B cell (primary cell): Measurements from ENCODE around the gene PYY. TPM values are rescaled to one million over a fixed set of nuclear protein-coding genes. Genes with fewer than 3 reads are reported as not detected.

Source experiments
- ATAC-seq: fragments of 200-7000 bp; cut with Tn5 transposase; one replicate; pipeline ENCODE4 v1.10.0; 2021; ENCODE audit warnings: low read depth, mild to moderate bottlenecking, moderate number of reproducible peaks, moderate library complexity
- CTCF ChIA-PET: fragments of 350-600 bp; sonication (Branson Sonifier 250); formaldehyde crosslinking; loops from one replicate; lab custom pipeline; 2021; ENCODE audit warnings: antibody characterized with exemption, inconsistent platforms; lab: Charles Lee
- POLR2A ChIA-PET: fragments of 350-600 bp; sonication (Branson Sonifier 250); formaldehyde crosslinking; loops from one replicate; lab custom pipeline; 2021; ENCODE audit warnings: antibody characterized with exemption; lab: Charles Lee
- DNase-seq: peaks from one replicate; pipeline ENCODE4 v3.0.0; 2013
- H2AFZ ChIP-seq: 2 replicates; pipeline ENCODE4 v1.6.1; 2012; ENCODE audit warnings: mild to moderate bottlenecking, low read depth, low read length; ENCODE audit not compliant: insufficient read depth, poor library complexity, severe bottlenecking
- H3K27ac ChIP-seq, 2 donors: 1 replicate in 1 of 2; 2 replicates in 1 of 2; pipeline ENCODE4 v1.5.1; 2012 to 2013; ENCODE audit warnings: low read length in 2 of 2, mild to moderate bottlenecking in 2 of 2, moderate library complexity in 1 of 2
- H3K27me3 ChIP-seq, 4 experiments: fragments of 200-600 bp in 1 of 4; sonication (generic) in 1 of 4; replicated peaks in 1 of 4; 1 replicate in 2 of 4; 2 replicates in 2 of 4; pipeline versions ENCODE4 v1.6.1 to v1.7.0; 2013 to 2016; ENCODE audit warnings: low read length in 3 of 4, mild to moderate bottlenecking in 2 of 4, mixed read lengths in 1 of 4, moderate library complexity in 1 of 4; ENCODE audit not compliant: insufficient read depth in 4 of 4, control insufficient read depth in 3 of 4; ENCODE audit errors: control extremely low read depth in 1 of 4
- H3K36me3 ChIP-seq, 2 experiments: replicated peaks in 1 of 2; 1 replicate in 1 of 2; 2 replicates in 1 of 2; pipeline versions ENCODE4 v1.6.1 to v1.7.1; 2013; ENCODE audit warnings: low read length in 1 of 2; ENCODE audit not compliant: insufficient read depth in 2 of 2, control insufficient read depth in 1 of 2; ENCODE audit errors: control extremely low read depth in 1 of 2, extremely low read depth in 1 of 2
- H3K4me1 ChIP-seq, 2 donors: fragments of 200-600 bp in 1 of 2; sonication (generic) in 1 of 2; 1 replicate in 1 of 2; 2 replicates in 1 of 2; pipeline versions ENCODE4 v1.5.1 to v1.6.1; 2013 to 2017; ENCODE audit warnings: low read length in 2 of 2; ENCODE audit not compliant: control insufficient read depth in 2 of 2, insufficient read depth in 2 of 2
- H3K4me2 ChIP-seq: replicated peaks from 2 replicates; pipeline ENCODE3; 2012; ENCODE audit warnings: mild to moderate bottlenecking, low read depth, low read length; ENCODE audit not compliant: poor library complexity, severe bottlenecking
- H3K4me3 ChIP-seq, 5 experiments: fragments of 200-600 bp in 1 of 5; sonication (generic) in 1 of 5; 1 replicate in 3 of 5; 2 replicates in 2 of 5; pipeline versions ENCODE4 v1.5.1 to v1.7.0; 2011 to 2016; ENCODE audit warnings: low read length in 4 of 5, mild to moderate bottlenecking in 4 of 5, low read depth in 2 of 5, control low read depth in 1 of 5, moderate library complexity in 1 of 5; ENCODE audit not compliant: insufficient read depth in 1 of 5; ENCODE audit errors: control extremely low read depth in 1 of 5, extremely low read depth in 1 of 5
- H3K79me2 ChIP-seq: fragments of 200-600 bp; sonication (generic); one replicate; pipeline ENCODE4 v1.6.0; 2016; ENCODE audit warnings: low read length; ENCODE audit not compliant: control insufficient read depth, insufficient read depth
- H3K9ac ChIP-seq: fragments of 200-600 bp; sonication (generic); 2 replicates; pipeline ENCODE4 v1.6.1; 2017; ENCODE audit warnings: mild to moderate bottlenecking, low read length, moderate library complexity
- H3K9me3 ChIP-seq, 3 donors: one replicate each; pipeline versions ENCODE4 v1.6.1 to v1.7.1; 2013; ENCODE audit warnings: low read length in 2 of 3; ENCODE audit not compliant: control insufficient read depth in 2 of 3, insufficient read depth in 1 of 3; ENCODE audit errors: control extremely low read depth in 1 of 3
- H4K20me1 ChIP-seq: 2 replicates; pipeline ENCODE4 v1.6.0; 2012; ENCODE audit warnings: mild to moderate bottlenecking, low read length; ENCODE audit not compliant: insufficient read depth, control insufficient read depth, poor library complexity, severe bottlenecking
- H3K27ac Mint-ChIP-seq: one replicate; pipeline ENCODE4 v1.8.0; 2021; ENCODE audit warnings: mixed read lengths
- H3K27me3 Mint-ChIP-seq: one replicate; pipeline ENCODE4 v1.8.0; 2021; ENCODE audit warnings: mixed read lengths
- H3K4me1 Mint-ChIP-seq: one replicate; pipeline ENCODE4 v1.8.0; 2021; ENCODE audit warnings: mixed read lengths
- H3K4me3 Mint-ChIP-seq: one replicate; pipeline ENCODE4 v1.8.0; 2021; ENCODE audit warnings: mixed read lengths
- H3K9me3 Mint-ChIP-seq: one replicate; pipeline ENCODE4 v1.8.0; 2022; ENCODE audit warnings: mixed read lengths; ENCODE audit not compliant: insufficient read depth
- EZH2 ChIP-seq: IDR thresholded peaks from 2 replicates; pipeline ENCODE4 v1.6.1; 2012; ENCODE audit warnings: borderline replicate concordance, low read depth, mild to moderate bottlenecking, moderate library complexity, low read length; ENCODE audit not compliant: insufficient read depth, poor library complexity, severe bottlenecking
- WGBS: methylation state at CpG from one replicate; pipeline ENCODE4 v1.1.5; 2013; ENCODE audit warnings: missing lambda C conversion rate; ENCODE audit not compliant: insufficient coverage; 5-methylcytosine and 5-hydroxymethylcytosine counted together
- intact Hi-C: fragments of 100-400 bp; cut with micrococcal nuclease; formaldehyde crosslinking; loops from one replicate; pipeline ENCODE4 v1.10.0; 2022
- polyA plus RNA-seq: library from polyadenylated mRNA; depleted of rRNA; stranded (reverse); fragments of >200 nt; gene quantifications from 2 replicates; pipeline ENCODE4 v1.2.3, GENCODE V29; 2012
- total RNA-seq, 2 donors: library from RNA; stranded (reverse); fragments of 120-200 nt in 1 of 2; gene quantifications; 1 replicate in 1 of 2; 2 replicates in 1 of 2; pipeline versions ENCODE4 v1.2.3 to v1.2.4, GENCODE V29; 2013 to 2022
- TF ChIP-seq, protein P1 (sequence below): fragments of 200-600 bp; IDR thresholded peaks from one replicate; pipeline ENCODE4 v1.8.0; 2022; ENCODE audit warnings: antibody characterized with exemption, mild to moderate bottlenecking

The PYY gene
- total and polyA plus RNA-seq, 2 donors (not counting 1 experiment from before 2014, with no cell fraction given), result 0.19 TPM; not detected in 1

DNA sequence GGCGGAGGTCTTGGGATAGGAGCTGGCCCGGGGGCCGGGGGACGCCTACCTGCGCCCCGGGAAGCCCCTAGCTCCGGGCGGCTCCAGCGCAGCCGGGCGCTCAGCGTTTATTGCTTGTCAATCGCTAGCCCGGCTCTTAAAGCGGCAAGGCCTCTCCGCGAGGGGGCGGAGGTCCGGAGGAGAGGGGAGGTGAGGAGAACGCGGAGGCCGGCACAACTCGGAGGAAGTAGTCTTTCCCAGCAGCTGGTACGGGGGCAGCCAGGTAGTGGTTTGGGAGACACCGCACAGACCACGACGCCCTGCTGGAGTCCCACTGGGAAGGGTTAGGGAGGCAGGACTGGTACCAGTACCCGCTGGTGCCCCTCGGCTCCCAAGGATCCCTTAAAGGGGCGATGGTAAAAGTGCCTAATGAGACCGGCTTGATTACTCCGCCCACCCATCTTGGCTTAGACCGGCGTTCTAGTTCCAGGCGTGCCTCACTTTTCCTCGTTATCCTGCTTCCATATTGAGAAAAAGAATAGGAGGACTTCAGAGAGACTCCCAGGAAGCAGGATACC is 46.2 kb downstream of the PYY start, which contains the start of gene MPP2:
Gene MPP2 (minus strand): TSS at position 112 of the 557 bp plus-strand sequence. CDS start 3,076 bp downstream, outside the sequence.
- POLR2A ChIA-PET, result interaction anchor here (0.6 kb wide), 1 partner anchor 110 kb away, joined by 5 read pairs; no protein-coding TSS in a partner anchor
- no peaks in the 10 kb centered on the region for H3K9me3 Mint-ChIP-seq
- ATAC-seq, result peak; percentile 54
- Histone ChIP-seq H3K79me2 (no peaks in the 10 kb centered on the region), H3K27me3 (peaks cover 0 to 66% (median 34%) of the 10 kb centered on the region in 4 experiments), H3K27ac (no peak within 1 kb of the TSS), H3K36me3 (no peaks in the 10 kb centered on the region), H4K20me1 (no peaks in the 10 kb centered on the region), H3K4me3 (peak within 1 kb of the TSS; percentile 13 to 73 (median 45)), H3K4me1 (peaks cover 27 to 32% of the 10 kb centered on the region in 2 donors), H2AFZ (peak within 1 kb of the TSS; percentile 74), H3K9me3 (peaks cover 0 to 24% (median 0%) of the 10 kb centered on the region in 3 donors), H3K9ac (peak within 1 kb of the TSS; percentile 67), H3K4me2 (peak within 1 kb of the TSS; percentile 98)
- 1% methylated on average over 31 of the region's 36 CpGs for WGBS
- intact Hi-C loops, result no loop called here
- TF ChIP-seq, protein P1, sequence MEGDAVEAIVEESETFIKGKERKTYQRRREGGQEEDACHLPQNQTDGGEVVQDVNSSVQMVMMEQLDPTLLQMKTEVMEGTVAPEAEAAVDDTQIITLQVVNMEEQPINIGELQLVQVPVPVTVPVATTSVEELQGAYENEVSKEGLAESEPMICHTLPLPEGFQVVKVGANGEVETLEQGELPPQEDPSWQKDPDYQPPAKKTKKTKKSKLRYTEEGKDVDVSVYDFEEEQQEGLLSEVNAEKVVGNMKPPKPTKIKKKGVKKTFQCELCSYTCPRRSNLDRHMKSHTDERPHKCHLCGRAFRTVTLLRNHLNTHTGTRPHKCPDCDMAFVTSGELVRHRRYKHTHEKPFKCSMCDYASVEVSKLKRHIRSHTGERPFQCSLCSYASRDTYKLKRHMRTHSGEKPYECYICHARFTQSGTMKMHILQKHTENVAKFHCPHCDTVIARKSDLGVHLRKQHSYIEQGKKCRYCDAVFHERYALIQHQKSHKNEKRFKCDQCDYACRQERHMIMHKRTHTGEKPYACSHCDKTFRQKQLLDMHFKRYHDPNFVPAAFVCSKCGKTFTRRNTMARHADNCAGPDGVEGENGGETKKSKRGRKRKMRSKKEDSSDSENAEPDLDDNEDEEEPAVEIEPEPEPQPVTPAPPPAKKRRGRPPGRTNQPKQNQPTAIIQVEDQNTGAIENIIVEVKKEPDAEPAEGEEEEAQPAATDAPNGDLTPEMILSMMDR, result no peak
- TF ChIP-seq EZH2, result no peak
- DNase-seq, result peak; percentile 74
- H3K4me3 Mint-ChIP-seq, result peak within 1 kb of the TSS; percentile 81
- peaks cover 47% of the 10 kb centered on the region for H3K27me3 Mint-ChIP-seq
- peaks cover 26% of the 10 kb centered on the region for H3K4me1 Mint-ChIP-seq
- H3K27ac Mint-ChIP-seq, result no peak within 1 kb of the TSS
- CTCF ChIA-PET, result interaction anchor here (1.0 to 2.2 kb wide), 3 partner anchors 10 to 134 kb away, joined by 3 to 6 read pairs (median 5); no protein-coding TSS in a partner anchor

DNA sequence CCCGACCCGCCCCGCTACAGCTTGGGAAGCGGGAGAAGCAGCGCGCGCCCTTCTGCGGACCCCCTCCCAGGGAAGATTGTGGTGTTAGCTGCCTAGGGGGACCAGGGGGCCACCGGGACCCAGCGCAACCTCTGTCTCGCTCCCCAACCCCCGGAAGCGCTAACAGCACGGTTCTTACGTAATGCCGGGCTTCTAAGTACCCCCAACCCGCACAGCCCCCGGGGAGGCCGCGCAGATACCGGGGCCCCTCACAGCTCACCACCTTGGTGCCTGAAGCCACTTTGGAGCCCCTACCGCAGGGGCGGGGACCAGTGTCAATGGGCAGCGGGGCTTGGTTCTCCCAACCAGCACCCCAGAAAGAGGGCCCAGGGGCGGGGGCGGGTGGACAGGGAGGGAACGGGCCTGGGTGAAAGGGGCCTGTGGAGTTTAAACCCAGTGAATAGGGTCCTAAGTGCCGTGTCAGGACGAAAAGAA is 46.8 kb downstream of the PYY start:
- ChIA-PET CTCF (interaction anchor here (2.1 to 2.2 kb wide), 2 partner anchors 37 to 134 kb away, joined by 5 to 6 read pairs; no protein-coding TSS in a partner anchor), POLR2A (interaction anchor here (0.6 kb wide), 1 partner anchor 111 kb away, joined by 5 read pairs; no protein-coding TSS in a partner anchor)
- Mint-ChIP-seq H3K9me3 (no peaks in the 10 kb centered on the region), H3K27me3 (peaks cover 50% of the 10 kb centered on the region), H3K4me1 (peaks cover 26% of the 10 kb centered on the region), H3K27ac (no peak overlapping the region), H3K4me3 (peak overlapping the region; percentile 81)
- peaks cover 27 to 32% of the 10 kb centered on the region in 2 donors for H3K4me1 ChIP-seq
- peaks cover 0 to 67% (median 34%) of the 10 kb centered on the region in 4 experiments for H3K27me3 ChIP-seq
- H3K9me3 ChIP-seq, result peaks cover 0 to 24% (median 0%) of the 10 kb centered on the region in 3 donors
- H4K20me1 ChIP-seq, result no peaks in the 10 kb centered on the region
- H3K27ac ChIP-seq, result no peak overlapping the region
- peak; percentile 53 for DNase-seq
- peak overlapping the region; percentile 67 for H3K9ac ChIP-seq
- no peaks in the 10 kb centered on the region for H3K79me2 ChIP-seq
- intact Hi-C loops, result no loop called here
- H3K36me3 ChIP-seq, result no peaks in the 10 kb centered on the region
- peak overlapping the region; percentile 74 for H2AFZ ChIP-seq
- TF ChIP-seq, protein P1, result no peak
- TF ChIP-seq EZH2, result peak; percentile 95
- 3% methylated on average over 29 of the region's 29 CpGs for WGBS
- ATAC-seq, result peak; percentile 15
- H3K4me2 ChIP-seq, result peak overlapping the region; percentile 98
- H3K4me3 ChIP-seq, result peak overlapping the region; percentile 13 to 73 (median 45)
